ENCODE results near the gene TBC1D4.

- TF ChIP-seq, protein P1, sequence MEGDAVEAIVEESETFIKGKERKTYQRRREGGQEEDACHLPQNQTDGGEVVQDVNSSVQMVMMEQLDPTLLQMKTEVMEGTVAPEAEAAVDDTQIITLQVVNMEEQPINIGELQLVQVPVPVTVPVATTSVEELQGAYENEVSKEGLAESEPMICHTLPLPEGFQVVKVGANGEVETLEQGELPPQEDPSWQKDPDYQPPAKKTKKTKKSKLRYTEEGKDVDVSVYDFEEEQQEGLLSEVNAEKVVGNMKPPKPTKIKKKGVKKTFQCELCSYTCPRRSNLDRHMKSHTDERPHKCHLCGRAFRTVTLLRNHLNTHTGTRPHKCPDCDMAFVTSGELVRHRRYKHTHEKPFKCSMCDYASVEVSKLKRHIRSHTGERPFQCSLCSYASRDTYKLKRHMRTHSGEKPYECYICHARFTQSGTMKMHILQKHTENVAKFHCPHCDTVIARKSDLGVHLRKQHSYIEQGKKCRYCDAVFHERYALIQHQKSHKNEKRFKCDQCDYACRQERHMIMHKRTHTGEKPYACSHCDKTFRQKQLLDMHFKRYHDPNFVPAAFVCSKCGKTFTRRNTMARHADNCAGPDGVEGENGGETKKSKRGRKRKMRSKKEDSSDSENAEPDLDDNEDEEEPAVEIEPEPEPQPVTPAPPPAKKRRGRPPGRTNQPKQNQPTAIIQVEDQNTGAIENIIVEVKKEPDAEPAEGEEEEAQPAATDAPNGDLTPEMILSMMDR (IDR thresholded peaks at IDR 0.05), result no peak
- TF ChIP-seq POLR2A (IDR thresholded peaks at IDR 0.05), result no peak
Observed at GRCh38 chr13:75479102-75479740, 2.7 kb downstream of the TBC1D4 start.
